Erythroblast (primary cell): ENCODE data around the gene MAD1L1.

Experiments
- GATA1 ChIP-seq: IDR thresholded peaks from 2 replicates; pipeline ENCODE4 v1.6.1; 2011; ENCODE audit warnings: low read depth, mild to moderate bottlenecking, control low read depth, low read length, moderate library complexity
- POLR2A ChIP-seq: IDR thresholded peaks from 2 replicates; pipeline ENCODE4 v1.6.1; 2011; ENCODE audit warnings: mild to moderate bottlenecking, low read length

GRCh38 chr7:1851721-1852516, 380.8 kb downstream of the MAD1L1 start:
- no peak for TF ChIP-seq POLR2A
- no peak for TF ChIP-seq GATA1
